ENCODE data around the gene MLXIP. TPM values are rescaled to one million over a fixed set of nuclear protein-coding genes. Genes with fewer than 3 reads are reported as not detected.

Gene MLXIP
- 26.7 and 33.7 TPM in 2 replicates for total RNA-seq

DNA sequence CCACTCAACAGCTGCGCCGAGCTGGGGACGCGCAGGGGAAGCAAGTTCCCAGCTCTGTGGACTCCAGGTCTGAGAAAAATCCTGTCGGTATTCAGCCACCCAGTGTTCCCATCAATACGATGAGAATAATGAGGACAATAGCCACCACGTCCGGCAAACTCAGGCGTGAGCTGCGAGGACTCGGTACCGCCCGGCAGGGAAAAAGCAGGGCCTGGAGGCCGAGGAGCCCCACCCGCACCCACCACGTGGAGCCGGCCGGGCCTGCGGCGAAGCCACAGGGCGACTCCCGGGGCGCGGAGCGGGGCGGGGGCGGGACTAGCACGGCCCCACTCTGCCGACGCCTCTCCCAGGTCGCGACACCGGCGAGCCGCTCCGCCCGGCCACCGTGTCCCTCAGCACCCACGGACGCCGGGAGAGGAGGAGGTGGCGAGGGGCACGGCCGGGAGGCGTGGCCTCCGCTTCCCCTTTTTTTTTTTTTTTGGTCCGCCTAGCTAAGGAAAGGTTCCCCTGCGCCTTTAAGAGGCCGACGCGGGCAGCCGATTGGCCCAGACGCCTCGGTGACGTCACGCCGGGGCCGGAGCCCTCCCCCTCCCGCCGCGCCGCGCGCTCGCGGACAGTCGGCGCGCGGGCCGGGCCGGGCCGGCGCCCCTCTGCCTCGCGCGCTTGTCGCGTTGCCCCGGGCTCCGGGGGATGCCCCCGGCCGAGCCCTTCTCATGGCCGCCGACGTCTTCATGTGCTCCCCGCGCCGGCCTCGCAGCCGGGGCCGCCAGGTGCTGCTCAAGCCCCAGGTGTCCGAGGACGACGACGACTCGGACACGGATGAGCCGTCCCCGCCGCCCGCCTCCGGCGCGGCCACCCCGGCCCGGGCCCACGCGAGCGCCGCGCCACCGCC lies at the start of gene MLXIP:
MLXIP (plus strand) TSS at position 616 of the 892 bp plus-strand sequence; CDS start at position 714, 98 bp downstream.
- no peak for TF ChIP-seq CTCF (IDR thresholded peaks at IDR 0.05)
- Mint-ChIP-seq H3K36me3 (ENCODE audit: low read depth) (no peaks in the 10 kb centered on the region), H3K9me3 (no peaks in the 10 kb centered on the region), H3K27me3 (no peaks in the 10 kb centered on the region), H3K4me1 (peaks cover 66% of the 10 kb centered on the region), H3K27ac (peak within 1 kb of the TSS; percentile 74), H3K4me3 (peak within 1 kb of the TSS; percentile 86)
- CTCF ChIA-PET, result interaction anchor here (0.6 to 0.8 kb wide), 2 partner anchors 13 to 32 kb away, joined by 3 read pairs; no protein-coding TSS in a partner anchor
- intact Hi-C loops (cut with micrococcal nuclease), result loop anchor here (1.0 to 10.0 kb wide), 6 partner anchors 10 to 894 kb away; partner anchors contain the start of gene ZCCHC8
- peak; percentile 89 for DNase-seq
- peak; percentile 80 for ATAC-seq (ENCODE audit: low read depth)
- POLR2A ChIA-PET, result interaction anchor here (0.5 to 3.1 kb wide), 17 partner anchors 9 to 1750 kb away, joined by 3 to 39 read pairs (median 3); partner anchors contain the start of genes DIABLO, KNTC1, RSRC2 and SETD1B

- CTCF ChIA-PET, result interaction anchor here (0.7 to 4.7 kb wide), 5 partner anchors 23 to 325 kb away, joined by 3 to 42 read pairs (median 4); partner anchors contain the start of gene CFAP251
- peak overlapping the region; percentile 69 for H3K4me3 Mint-ChIP-seq
- no peaks in the 10 kb centered on the region for H3K9me3 Mint-ChIP-seq
- no peaks in the 10 kb centered on the region for H3K27me3 Mint-ChIP-seq
- intact Hi-C loops (cut with micrococcal nuclease), result loop anchor here (5.0 kb wide), 2 partner anchors 37 to 237 kb away; partner anchors contain the start of gene RHOF
- DNase-seq (no peak), ATAC-seq (ENCODE audit: low read depth) (peak; percentile 49)
- H3K27ac Mint-ChIP-seq, result peak overlapping the region; percentile 81
- POLR2A ChIA-PET, result interaction anchor here (7.6 to 11.7 kb wide), 2 partner anchors 22 to 38 kb away, joined by 86 to 216 read pairs; no protein-coding TSS in a partner anchor
- H3K36me3 Mint-ChIP-seq (ENCODE audit: low read depth), result peaks cover 13% of the 10 kb centered on the region
- no peak for TF ChIP-seq CTCF (IDR thresholded peaks at IDR 0.05)
- peaks cover 84% of the 10 kb centered on the region for H3K4me1 Mint-ChIP-seq
Observed at GRCh38 chr12:122028905-122029560, 49.5 kb upstream of the MLXIP start.

GRCh38 chr12:122029620-122030423 lies 48.7 kb upstream of the MLXIP start:
- no peaks in the 10 kb centered on the region for H3K9me3 Mint-ChIP-seq
- peak overlapping the region; percentile 53 for H3K4me3 Mint-ChIP-seq
- ATAC-seq (ENCODE audit: low read depth) (no peak), DNase-seq (no peak)
- intact Hi-C loops (cut with micrococcal nuclease), result loop anchor here (2.0 to 5.0 kb wide), 3 partner anchors 38 to 238 kb away; partner anchors contain the start of gene RHOF
- H3K36me3 Mint-ChIP-seq (ENCODE audit: low read depth), result peaks cover 15% of the 10 kb centered on the region
- H3K27me3 Mint-ChIP-seq, result no peaks in the 10 kb centered on the region
- H3K27ac Mint-ChIP-seq, result peak overlapping the region; percentile 81
- ChIA-PET POLR2A (interaction anchor here (0.6 to 11.7 kb wide), 5 partner anchors 23 to 112 kb away, joined by 3 to 216 read pairs (median 4); partner anchors contain the start of gene CFAP251), CTCF (interaction anchor here (0.6 to 4.7 kb wide), 5 partner anchors 11 to 324 kb away, joined by 3 to 42 read pairs (median 4); partner anchors contain the start of gene CFAP251)
- H3K4me1 Mint-ChIP-seq, result peaks cover 76% of the 10 kb centered on the region
- TF ChIP-seq CTCF (IDR thresholded peaks at IDR 0.05), result no peak

GRCh38 chr12:122030424-122031035 lies 48.0 kb upstream of the MLXIP start:
- peak overlapping the region; percentile 81 for H3K27ac Mint-ChIP-seq
- intact Hi-C loops (cut with micrococcal nuclease), result loop anchor here (1.0 to 2.0 kb wide), 2 partner anchors 76 to 112 kb away; partner anchors contain the start of gene CFAP251
- DNase-seq (no peak), ATAC-seq (ENCODE audit: low read depth) (peak; percentile 26)
- no peak overlapping the region for H3K4me3 Mint-ChIP-seq
- peaks cover 69% of the 10 kb centered on the region for H3K4me1 Mint-ChIP-seq
- TF ChIP-seq CTCF (IDR thresholded peaks at IDR 0.05), result no peak
- no peaks in the 10 kb centered on the region for H3K9me3 Mint-ChIP-seq
- ChIA-PET POLR2A (interaction anchor here (0.6 to 11.7 kb wide), 7 partner anchors 9 to 112 kb away, joined by 3 to 216 read pairs (median 3); partner anchors contain the start of genes BCL7A and CFAP251), CTCF (interaction anchor here (1.2 to 1.7 kb wide), 3 partner anchors 50 to 112 kb away, joined by 3 to 8 read pairs (median 5); partner anchors contain the start of gene CFAP251)
- H3K27me3 Mint-ChIP-seq, result no peaks in the 10 kb centered on the region
- H3K36me3 Mint-ChIP-seq (ENCODE audit: low read depth), result peaks cover 22% of the 10 kb centered on the region

All from activated B cell treated with CpG ODN at 0.5 μM for 24 hours (primary cell).